ENCODE results near the gene ELMOD3. TPM values are rescaled to one million over a fixed set of nuclear protein-coding genes. Genes with fewer than 3 reads are reported as not detected.
A peak's percentile ranks its signal among the peaks of the same experiment; 100 is the strongest.
"Not testable (repeated sequence)": the region's sequence is repeated elsewhere in the genome, so short reads cannot be mapped to it uniquely, and the experiment has no call there.

The ELMOD3 gene
- total RNA-seq, 2 donors from 2014 or later: 16.9 to 18.5 TPM

DNA sequence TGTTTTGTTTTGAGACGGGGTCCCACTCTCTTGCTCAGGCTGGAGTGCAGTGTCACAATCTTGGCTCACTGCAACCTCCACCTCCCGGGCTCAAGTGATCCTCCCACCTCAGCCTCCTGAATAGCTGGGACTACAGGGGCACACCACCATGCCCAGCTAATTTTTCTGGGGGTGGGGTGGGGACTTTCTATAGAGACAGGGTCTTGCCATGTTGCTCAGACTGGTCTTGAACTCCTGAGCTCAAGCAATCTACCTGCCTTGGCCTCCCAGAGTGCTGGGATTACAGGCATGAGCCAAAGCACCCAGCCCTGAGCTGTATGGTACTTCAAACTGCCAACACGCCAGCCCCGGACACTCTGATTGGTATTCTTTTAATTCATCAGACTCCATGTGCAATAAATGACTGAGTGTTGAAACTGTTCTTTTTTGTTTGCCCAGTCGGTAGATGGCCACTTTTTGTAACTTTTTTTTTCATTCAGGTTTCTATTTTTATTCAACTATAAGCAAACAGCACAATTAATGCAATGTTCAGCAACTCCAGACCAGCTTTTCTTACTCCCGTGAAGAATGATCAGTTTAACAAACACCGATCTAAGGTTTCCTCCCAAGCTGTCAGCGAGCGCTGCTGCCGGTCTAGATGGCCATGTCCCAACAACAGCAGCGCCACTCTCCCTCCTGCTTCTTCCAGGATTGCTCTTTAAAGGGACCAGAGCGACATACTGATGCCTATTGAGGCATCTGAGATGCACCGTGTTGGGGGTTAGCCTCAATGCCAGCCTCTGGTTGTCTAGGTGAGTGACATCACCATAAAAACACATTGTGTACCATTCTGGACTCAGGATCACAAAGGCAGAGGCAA lies 14.3 kb upstream of the ELMOD3 start:
- H3K27ac ChIP-seq: no peak overlapping the region
- no peaks in the 10 kb centered on the region for H3K27me3 ChIP-seq
- H3K9me3 ChIP-seq: no peaks in the 10 kb centered on the region
- intact Hi-C loops (cut with DNase I): no loop called here
- no peak for TF ChIP-seq POLR2A (IDR thresholded peaks at IDR 0.05)
- TF ChIP-seq, protein P1, sequence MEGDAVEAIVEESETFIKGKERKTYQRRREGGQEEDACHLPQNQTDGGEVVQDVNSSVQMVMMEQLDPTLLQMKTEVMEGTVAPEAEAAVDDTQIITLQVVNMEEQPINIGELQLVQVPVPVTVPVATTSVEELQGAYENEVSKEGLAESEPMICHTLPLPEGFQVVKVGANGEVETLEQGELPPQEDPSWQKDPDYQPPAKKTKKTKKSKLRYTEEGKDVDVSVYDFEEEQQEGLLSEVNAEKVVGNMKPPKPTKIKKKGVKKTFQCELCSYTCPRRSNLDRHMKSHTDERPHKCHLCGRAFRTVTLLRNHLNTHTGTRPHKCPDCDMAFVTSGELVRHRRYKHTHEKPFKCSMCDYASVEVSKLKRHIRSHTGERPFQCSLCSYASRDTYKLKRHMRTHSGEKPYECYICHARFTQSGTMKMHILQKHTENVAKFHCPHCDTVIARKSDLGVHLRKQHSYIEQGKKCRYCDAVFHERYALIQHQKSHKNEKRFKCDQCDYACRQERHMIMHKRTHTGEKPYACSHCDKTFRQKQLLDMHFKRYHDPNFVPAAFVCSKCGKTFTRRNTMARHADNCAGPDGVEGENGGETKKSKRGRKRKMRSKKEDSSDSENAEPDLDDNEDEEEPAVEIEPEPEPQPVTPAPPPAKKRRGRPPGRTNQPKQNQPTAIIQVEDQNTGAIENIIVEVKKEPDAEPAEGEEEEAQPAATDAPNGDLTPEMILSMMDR (IDR thresholded peaks at IDR 0.05): no peak
- DNase-seq (peak in 1 of 4 donors; percentile 33), ATAC-seq (peak; percentile 53)
- H3K4me1 ChIP-seq: peaks cover 3% of the 10 kb centered on the region
- 23 to 37% methylated on average over 13 of the region's 13 CpGs for WGBS, 2 donors
- H3K4me3 ChIP-seq: no peak overlapping the region
- peaks cover 1 to 6% of the 10 kb centered on the region in 2 donors for H3K36me3 ChIP-seq (replicated peaks in 1 of 2; ENCODE audit: insufficient read depth in 1 of 2, low read depth in 2 of 2)

DNA sequence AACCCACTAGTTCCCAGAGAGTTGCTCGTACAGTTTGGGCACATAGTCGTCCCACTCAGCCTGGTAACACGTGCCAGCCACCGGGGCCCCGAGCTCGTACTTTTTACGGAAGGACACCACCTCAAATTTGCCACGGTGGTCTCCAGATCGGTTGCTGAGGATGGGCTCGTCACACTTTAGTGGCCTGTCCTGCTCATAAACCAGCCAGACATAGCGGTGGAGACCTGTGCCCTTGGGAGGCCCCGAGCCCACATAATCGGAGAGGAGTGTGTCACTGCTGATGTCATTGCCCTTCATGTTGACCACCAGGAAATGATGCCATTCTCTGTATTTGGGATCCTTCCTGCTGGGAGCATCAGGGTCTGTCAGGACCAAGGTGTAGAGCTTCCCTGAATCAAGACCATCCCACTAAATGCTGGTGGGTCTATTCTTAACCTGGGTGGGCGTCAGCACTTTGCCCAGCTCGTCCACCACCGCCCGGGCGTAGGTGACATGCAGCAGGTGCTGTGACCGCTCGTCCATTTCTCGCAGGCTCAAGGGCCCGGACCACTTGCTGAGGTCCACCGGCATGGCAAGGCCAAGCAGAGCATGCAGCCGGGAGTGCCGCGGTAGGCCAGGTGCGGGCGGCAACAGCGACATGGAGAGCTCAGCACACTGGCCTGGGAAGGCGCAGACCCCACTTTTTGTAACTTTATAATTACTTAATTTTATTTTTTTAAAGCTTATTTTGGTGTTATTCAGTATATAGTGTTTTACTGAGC lies 13.1 kb upstream of the ELMOD3 start:
- DNase-seq (no peak), ATAC-seq (no peak)
- no peaks in the 10 kb centered on the region for H3K27me3 ChIP-seq
- intact Hi-C loops (cut with DNase I): no loop called here
- H3K4me1 ChIP-seq: peaks cover 3% of the 10 kb centered on the region
- no peak for TF ChIP-seq POLR2A (IDR thresholded peaks at IDR 0.05)
- TF ChIP-seq, protein P1 (IDR thresholded peaks at IDR 0.05): no peak
- H3K27ac ChIP-seq: no peak overlapping the region
- H3K36me3 ChIP-seq (replicated peaks in 1 of 2; ENCODE audit: insufficient read depth in 1 of 2, low read depth in 2 of 2): peaks cover 8 to 11% of the 10 kb centered on the region in 2 donors
- H3K4me3 ChIP-seq: no peak overlapping the region
- H3K9me3 ChIP-seq: no peaks in the 10 kb centered on the region
- WGBS, 2 donors: 82 to 88% methylated on average over 19 to 30 of the region's 30 CpGs

- no peak overlapping the region for H3K4me3 ChIP-seq
- peaks cover 9 to 11% of the 10 kb centered on the region in 2 donors for H3K36me3 ChIP-seq (replicated peaks in 1 of 2; ENCODE audit: insufficient read depth in 1 of 2, low read depth in 2 of 2)
- H3K4me1 ChIP-seq: peaks cover 3% of the 10 kb centered on the region
- ATAC-seq (no peak), DNase-seq (no peak)
- H3K9me3 ChIP-seq: no peaks in the 10 kb centered on the region
- intact Hi-C loops (cut with DNase I): no loop called here
- no peaks in the 10 kb centered on the region for H3K27me3 ChIP-seq
- no peak for TF ChIP-seq POLR2A (IDR thresholded peaks at IDR 0.05)
- TF ChIP-seq, protein P1 (IDR thresholded peaks at IDR 0.05): no peak
- no peak overlapping the region for H3K27ac ChIP-seq
- WGBS, 2 donors: 70 to 80% methylated on average over 3 of the region's 3 CpGs
These were observed 12.4 kb upstream of the ELMOD3 start for GRCh38 chr2:85342156-85342555.

- H3K27ac ChIP-seq; H3K4me1 ChIP-seq; H3K4me3 ChIP-seq; H3K9me3 ChIP-seq; intact Hi-C loops (cut with DNase I); H3K27me3 ChIP-seq; DNase-seq; ATAC-seq: not testable (repeated sequence)
- WGBS, 2 donors: 94 to 95% methylated on average over 4 to 8 of the region's 10 CpGs
- peaks cover 9 to 11% of the 10 kb centered on the region in 2 donors for H3K36me3 ChIP-seq (replicated peaks in 1 of 2; ENCODE audit: insufficient read depth in 1 of 2, low read depth in 2 of 2)
These were observed 11.2 kb upstream of the ELMOD3 start for GRCh38 chr2:85343207-85343895.
